CD4-positive, alpha-beta T cell (primary cell): ENCODE measurements around the gene CCR1. TPM values are rescaled to one million over a fixed set of nuclear protein-coding genes. Genes with fewer than 3 reads are reported as not detected.

Experiments
- ATAC-seq: fragments of 200-7000 bp; cut with Tn5 transposase; one replicate; pipeline ENCODE4 v1.10.0; 2022; ENCODE audit warnings: mild to moderate bottlenecking; ENCODE audit not compliant: poor library complexity
- CTCF ChIA-PET: fragments of 350-600 bp; sonication (Branson Sonifier 250); formaldehyde crosslinking; loops from one replicate; lab custom pipeline; 2021; ENCODE audit warnings: antibody characterized with exemption, inconsistent platforms; lab: Charles Lee
- POLR2A ChIA-PET: fragments of 350-600 bp; sonication (Branson Sonifier 250); formaldehyde crosslinking; loops from one replicate; lab custom pipeline; 2021; ENCODE audit warnings: antibody characterized with exemption, inconsistent platforms; lab: Charles Lee
- DNase-seq, 14 experiments: peaks; one replicate each; pipeline ENCODE4 v3.0.0-alpha.2; 2013 to 2020; ENCODE audit warnings: mixed read lengths in 2 of 14
- H3K27ac ChIP-seq, 2 donors: one replicate each; pipeline versions ENCODE4 v1.5.1 to v1.7.0; 2013; ENCODE audit warnings: low read length in 2 of 2, low read depth in 1 of 2, mild to moderate bottlenecking in 1 of 2
- H3K27me3 ChIP-seq, 2 experiments: 1 replicate in 1 of 2; 2 replicates in 1 of 2; pipeline versions ENCODE4 v1.6.1 to v1.7.0; 2013; ENCODE audit warnings: low read length in 2 of 2, control low read depth in 1 of 2, mild to moderate bottlenecking in 1 of 2, moderate library complexity in 1 of 2; ENCODE audit not compliant: insufficient read depth in 2 of 2, control insufficient read depth in 1 of 2
- H3K36me3 ChIP-seq: one replicate; pipeline ENCODE4 v1.6.1; 2013; ENCODE audit warnings: low read length, control low read depth; ENCODE audit not compliant: insufficient read depth
- H3K4me1 ChIP-seq: one replicate; pipeline ENCODE4 v1.6.1; 2013; ENCODE audit warnings: low read length, control low read depth; ENCODE audit not compliant: insufficient read depth
- H3K4me3 ChIP-seq: one replicate; pipeline ENCODE4 v1.5.1; 2013; ENCODE audit warnings: mild to moderate bottlenecking, low read length, moderate library complexity
- H3K9me3 ChIP-seq, 2 experiments: 1 replicate in 1 of 2; 2 replicates in 1 of 2; pipeline versions ENCODE4 v1.6.1 to v1.7.0; 2013; ENCODE audit warnings: low read length in 2 of 2, mild to moderate bottlenecking in 2 of 2, control low read depth in 1 of 2, moderate library complexity in 1 of 2; ENCODE audit not compliant: control insufficient read depth in 1 of 2, insufficient read depth in 1 of 2
- H3K27ac Mint-ChIP-seq: one replicate; pipeline ENCODE4 v1.8.0; 2020; ENCODE audit warnings: mixed read lengths
- H3K27me3 Mint-ChIP-seq: one replicate; pipeline ENCODE4 v1.8.0; 2021; ENCODE audit warnings: mixed read lengths
- H3K36me3 Mint-ChIP-seq: one replicate; pipeline ENCODE4 v1.8.0; 2021; ENCODE audit warnings: low read depth, mixed read lengths
- H3K4me1 Mint-ChIP-seq: one replicate; pipeline ENCODE4 v1.8.0; 2021; ENCODE audit warnings: low read depth, mixed read lengths
- H3K4me3 Mint-ChIP-seq: one replicate; pipeline ENCODE4 v1.8.0; 2020; ENCODE audit warnings: mild to moderate bottlenecking, mixed read lengths
- H3K9me3 Mint-ChIP-seq: one replicate; pipeline ENCODE4 v1.8.0; 2020; ENCODE audit warnings: mixed read lengths
- intact Hi-C, 2 experiments: fragments of 100-400 bp; cut with DNase I in 1 of 2; cut with micrococcal nuclease in 1 of 2; formaldehyde crosslinking; loops; one replicate each; pipeline versions ENCODE4 v1.15.1 to v1.9.0; 2023 to 2025; cut with DNase I, micrococcal nuclease
- total RNA-seq, 174 experiments: library from RNA in 2 of 174; stranded (reverse) in 2 of 174; gene quantifications; one replicate each; pipeline ENCODE4 v1.2.3 and lab custom pipeline; 2021 to 2026
- TF ChIP-seq, protein P1 (sequence below): fragments of 200-600 bp; IDR thresholded peaks from one replicate; pipeline ENCODE4 v1.8.0; 2022; ENCODE audit warnings: antibody characterized with exemption, mild to moderate bottlenecking

Gene CCR1
- total RNA-seq, 2 experiments from 2014 or later = 0.34 to 0.38 TPM

DNA sequence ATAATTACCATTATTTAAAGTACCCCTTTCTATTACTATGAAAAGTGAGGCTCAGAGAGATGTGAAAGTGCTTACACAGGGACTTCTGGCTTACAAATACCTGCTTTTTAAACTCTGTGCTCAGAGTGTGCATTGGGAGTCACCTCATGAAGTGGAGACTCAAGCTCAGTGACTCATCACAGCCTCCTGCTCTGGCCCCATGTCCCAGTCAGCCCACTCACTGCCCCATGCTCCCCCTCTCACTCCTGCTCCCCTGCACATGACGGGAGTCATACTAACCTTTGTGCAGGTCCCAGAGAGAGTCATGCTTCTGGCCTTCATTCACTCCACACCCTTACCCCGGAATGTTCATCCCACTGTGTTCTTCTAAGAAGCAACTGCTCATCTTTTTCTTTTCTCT, 20.2 kb downstream of the CCR1 start:
- DNase-seq = peak in 1 of 14 experiments; percentile 44
- Mint-ChIP-seq H3K27me3 (peaks cover 14% of the 10 kb centered on the region), H3K4me1 (no peaks in the 10 kb centered on the region)

DNA sequence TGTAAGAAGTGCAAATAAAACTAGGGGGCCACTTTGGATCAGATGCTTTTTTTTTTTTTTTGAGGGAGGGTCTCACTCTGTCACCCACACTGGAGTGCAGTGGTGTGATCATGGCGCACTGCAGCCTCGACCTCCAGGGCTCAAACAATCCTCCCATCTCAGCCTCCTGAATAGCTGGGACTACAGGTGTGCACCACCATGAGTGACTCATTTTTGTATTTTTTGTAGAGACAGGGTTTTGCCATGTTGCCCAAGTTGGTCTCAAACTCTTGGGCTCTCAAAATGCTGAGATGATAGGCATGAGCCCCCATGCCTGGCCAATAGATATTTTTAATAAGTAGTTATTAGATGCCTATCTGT, 20.8 kb downstream of the CCR1 start:
- Mint-ChIP-seq H3K36me3 (no peaks in the 10 kb centered on the region), H3K4me3 (no peak overlapping the region), H3K9me3 (no peaks in the 10 kb centered on the region), H3K27me3 (peaks cover 14% of the 10 kb centered on the region), H3K27ac (no peak overlapping the region), H3K4me1 (no peaks in the 10 kb centered on the region)
- ATAC-seq (no peak), DNase-seq (no peak)
- peaks cover 0 to 4% of the 10 kb centered on the region in 2 experiments for H3K27me3 ChIP-seq
- no peaks in the 10 kb centered on the region for H3K36me3 ChIP-seq
- ChIA-PET CTCF (interaction anchor here (0.7 to 1.4 kb wide), 2 partner anchors 18 to 37 kb away, joined by 3 read pairs; no protein-coding TSS in a partner anchor), POLR2A (no interaction called here)
- TF ChIP-seq, protein P1, sequence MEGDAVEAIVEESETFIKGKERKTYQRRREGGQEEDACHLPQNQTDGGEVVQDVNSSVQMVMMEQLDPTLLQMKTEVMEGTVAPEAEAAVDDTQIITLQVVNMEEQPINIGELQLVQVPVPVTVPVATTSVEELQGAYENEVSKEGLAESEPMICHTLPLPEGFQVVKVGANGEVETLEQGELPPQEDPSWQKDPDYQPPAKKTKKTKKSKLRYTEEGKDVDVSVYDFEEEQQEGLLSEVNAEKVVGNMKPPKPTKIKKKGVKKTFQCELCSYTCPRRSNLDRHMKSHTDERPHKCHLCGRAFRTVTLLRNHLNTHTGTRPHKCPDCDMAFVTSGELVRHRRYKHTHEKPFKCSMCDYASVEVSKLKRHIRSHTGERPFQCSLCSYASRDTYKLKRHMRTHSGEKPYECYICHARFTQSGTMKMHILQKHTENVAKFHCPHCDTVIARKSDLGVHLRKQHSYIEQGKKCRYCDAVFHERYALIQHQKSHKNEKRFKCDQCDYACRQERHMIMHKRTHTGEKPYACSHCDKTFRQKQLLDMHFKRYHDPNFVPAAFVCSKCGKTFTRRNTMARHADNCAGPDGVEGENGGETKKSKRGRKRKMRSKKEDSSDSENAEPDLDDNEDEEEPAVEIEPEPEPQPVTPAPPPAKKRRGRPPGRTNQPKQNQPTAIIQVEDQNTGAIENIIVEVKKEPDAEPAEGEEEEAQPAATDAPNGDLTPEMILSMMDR = no peak
- H3K4me1 ChIP-seq = no peaks in the 10 kb centered on the region
- no peak overlapping the region for H3K27ac ChIP-seq
- no peaks in the 10 kb centered on the region for H3K9me3 ChIP-seq
- intact Hi-C loops = no loop called here
- H3K4me3 ChIP-seq = no peak overlapping the region

More for the DNA sequence above, 20.2 kb downstream of the CCR1 start:
- no peak overlapping the region for H3K4me3 Mint-ChIP-seq
- POLR2A ChIA-PET = no interaction called here
- no peak overlapping the region for H3K4me3 ChIP-seq
- no peak overlapping the region for H3K27ac Mint-ChIP-seq
- peaks cover 2% of the 10 kb centered on the region for H3K9me3 Mint-ChIP-seq
- intact Hi-C loops = no loop called here
- CTCF ChIA-PET = no interaction called here
- no peak for ATAC-seq
- TF ChIP-seq, protein P1 = no peak
- no peak overlapping the region for H3K27ac ChIP-seq
- H3K9me3 ChIP-seq = no peaks in the 10 kb centered on the region
- peaks cover 0 to 4% of the 10 kb centered on the region in 2 experiments for H3K27me3 ChIP-seq
- H3K36me3 ChIP-seq = no peaks in the 10 kb centered on the region
- H3K36me3 Mint-ChIP-seq = no peaks in the 10 kb centered on the region
- no peaks in the 10 kb centered on the region for H3K4me1 ChIP-seq

DNA sequence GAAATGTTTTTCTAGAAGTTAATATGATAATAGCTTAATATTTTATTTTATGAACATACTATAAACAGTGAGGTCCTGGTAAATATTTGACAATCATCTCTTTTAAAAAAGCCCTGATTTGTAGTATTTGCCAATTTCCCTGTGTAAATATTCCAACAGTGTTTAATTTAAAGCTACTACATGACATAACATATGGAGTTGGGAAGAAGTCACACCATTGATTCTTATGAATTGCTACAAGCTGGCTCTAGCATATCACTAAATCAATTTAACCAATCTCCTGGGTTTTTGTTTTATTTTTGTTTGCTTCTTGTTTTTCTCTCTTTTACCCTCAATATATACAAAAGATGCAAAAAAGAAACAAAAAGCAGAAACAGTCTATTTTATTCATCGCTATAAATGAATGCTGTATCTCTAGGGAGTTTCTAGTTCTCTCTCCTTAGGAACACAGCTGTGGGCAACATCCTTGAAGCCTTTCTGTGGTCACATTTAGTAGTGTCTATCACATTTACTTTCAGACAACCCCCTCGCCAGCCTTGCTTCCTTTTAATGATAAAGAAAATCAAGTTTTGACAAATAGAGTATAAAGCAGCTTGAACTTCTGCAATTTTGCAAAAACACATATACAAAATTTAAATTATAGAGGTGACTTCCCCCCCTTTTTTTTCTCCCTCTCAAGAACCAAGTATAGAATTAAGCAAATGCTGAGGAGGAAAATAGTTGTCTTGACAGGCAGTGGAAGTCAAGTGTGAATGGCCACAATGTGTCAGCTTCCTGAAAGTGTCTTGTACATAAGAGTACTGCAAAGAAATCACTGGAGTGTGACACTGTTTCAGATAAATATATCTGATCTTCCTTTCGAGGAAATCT, 21.4 kb downstream of the CCR1 start:
- H3K27me3 Mint-ChIP-seq = peaks cover 11% of the 10 kb centered on the region
- DNase-seq (peak in 1 of 14 experiments; percentile 16), ATAC-seq (no peak)
- no peak overlapping the region for H3K4me3 ChIP-seq
- no peaks in the 10 kb centered on the region for H3K9me3 ChIP-seq
- no peaks in the 10 kb centered on the region for H3K4me1 Mint-ChIP-seq
- no peak overlapping the region for H3K4me3 Mint-ChIP-seq
- no peaks in the 10 kb centered on the region for H3K4me1 ChIP-seq
- no peaks in the 10 kb centered on the region for H3K36me3 Mint-ChIP-seq
- TF ChIP-seq, protein P1 = no peak
- ChIA-PET POLR2A (interaction anchor here (0.7 kb wide), 1 partner anchor 370 kb away, joined by 3 read pairs; no protein-coding TSS in a partner anchor), CTCF (interaction anchor here (0.5 to 1.4 kb wide), 3 partner anchors 18 to 675 kb away, joined by 3 to 4 read pairs (median 3); no protein-coding TSS in a partner anchor)
- H3K27ac Mint-ChIP-seq = no peak overlapping the region
- intact Hi-C loops = no loop called here
- no peak overlapping the region for H3K27ac ChIP-seq
- H3K36me3 ChIP-seq = no peaks in the 10 kb centered on the region
- H3K9me3 Mint-ChIP-seq = no peaks in the 10 kb centered on the region
- peaks cover 0 to 3% of the 10 kb centered on the region in 2 experiments for H3K27me3 ChIP-seq
